ENCODE results near the gene BTBD3. TPM values are rescaled to one million over a fixed set of nuclear protein-coding genes. Genes with fewer than 3 reads are reported as not detected.

The BTBD3 gene
- total and polyA plus RNA-seq, 2 donors (not counting 1 experiment from before 2014, with no cell fraction given): 1.5 to 2.1 TPM

GRCh38 chr20:11880680-11881079, 37.0 kb upstream of the BTBD3 start:
- POLR2A ChIA-PET: no interaction called here
- no peaks in the 10 kb centered on the region for H3K4me1 Mint-ChIP-seq
- TF ChIP-seq EZH2 (IDR thresholded peaks at IDR 0.05; ENCODE audit: borderline replicate concordance, insufficient read depth, low read depth, low read length, poor library complexity, severe bottlenecking): no peak
- TF ChIP-seq CTCF (IDR thresholded peaks at IDR 0.05): no peak
- WGBS (ENCODE audit: insufficient coverage): 96% methylated on average over 2 of the region's 4 CpGs
- ATAC-seq (ENCODE audit: low read depth) (no peak), DNase-seq (no peak)
- Histone ChIP-seq H3K36me3 (replicated peaks in 1 of 2; ENCODE audit: control extremely low read depth in 1 of 2, control insufficient read depth in 1 of 2, extremely low read depth in 1 of 2, insufficient read depth in 2 of 2, low read length in 1 of 2) (no peaks in the 10 kb centered on the region), H3K9me3 (ENCODE audit: control extremely low read depth in 1 of 3, control insufficient read depth in 2 of 3, insufficient read depth in 1 of 3, low read length in 2 of 3) (no peaks in the 10 kb centered on the region), H3K27ac (ENCODE audit: low read length in 2 of 2) (no peak overlapping the region), H3K4me1 (ENCODE audit: control insufficient read depth in 2 of 2, insufficient read depth in 2 of 2, low read length in 2 of 2) (no peaks in the 10 kb centered on the region), H3K79me2 (ENCODE audit: control insufficient read depth, insufficient read depth, low read length) (no peaks in the 10 kb centered on the region), H3K4me2 (replicated peaks; ENCODE audit: low read depth, low read length, poor library complexity, severe bottlenecking) (no peak overlapping the region), H3K9ac (ENCODE audit: low read length) (no peak overlapping the region), H3K4me3 (ENCODE audit: control extremely low read depth in 1 of 5, extremely low read depth in 1 of 5, insufficient read depth in 1 of 5, low read depth in 2 of 5, low read length in 4 of 5) (no peak overlapping the region), H3K27me3 (replicated peaks in 1 of 4; ENCODE audit: control extremely low read depth in 1 of 4, control insufficient read depth in 3 of 4, insufficient read depth in 4 of 4, low read length in 3 of 4) (no peaks in the 10 kb centered on the region), H4K20me1 (ENCODE audit: control insufficient read depth, insufficient read depth, low read length, poor library complexity, severe bottlenecking) (no peaks in the 10 kb centered on the region), H2AFZ (ENCODE audit: insufficient read depth, low read depth, low read length, poor library complexity, severe bottlenecking) (no peak overlapping the region)
- H3K27me3 Mint-ChIP-seq: no peaks in the 10 kb centered on the region
- CTCF ChIA-PET: no interaction called here
- H3K27ac Mint-ChIP-seq: no peak overlapping the region
- no peak overlapping the region for H3K4me3 Mint-ChIP-seq
- H3K9me3 Mint-ChIP-seq (ENCODE audit: insufficient read depth): no peaks in the 10 kb centered on the region
- intact Hi-C loops (cut with micrococcal nuclease): no loop called here

- POLR2A ChIA-PET: no interaction called here
- Mint-ChIP-seq H3K4me3 (no peak overlapping the region), H3K9me3 (ENCODE audit: insufficient read depth) (no peaks in the 10 kb centered on the region), H3K27ac (no peak overlapping the region), H3K27me3 (no peaks in the 10 kb centered on the region), H3K4me1 (no peaks in the 10 kb centered on the region)
- H3K9me3 ChIP-seq (ENCODE audit: control extremely low read depth in 1 of 3, control insufficient read depth in 2 of 3, insufficient read depth in 1 of 3, low read length in 2 of 3): no peaks in the 10 kb centered on the region
- CTCF ChIA-PET: no interaction called here
- H2AFZ ChIP-seq (ENCODE audit: insufficient read depth, low read depth, low read length, poor library complexity, severe bottlenecking): no peak overlapping the region
- no peak overlapping the region for H3K4me3 ChIP-seq (ENCODE audit: control extremely low read depth in 1 of 5, extremely low read depth in 1 of 5, insufficient read depth in 1 of 5, low read depth in 2 of 5, low read length in 4 of 5)
- ATAC-seq (ENCODE audit: low read depth) (no peak), DNase-seq (no peak)
- no peaks in the 10 kb centered on the region for H3K79me2 ChIP-seq (ENCODE audit: control insufficient read depth, insufficient read depth, low read length)
- no peak overlapping the region for H3K27ac ChIP-seq (ENCODE audit: low read length in 2 of 2)
- no peak overlapping the region for H3K9ac ChIP-seq (ENCODE audit: low read length)
- H3K36me3 ChIP-seq (replicated peaks in 1 of 2; ENCODE audit: control extremely low read depth in 1 of 2, control insufficient read depth in 1 of 2, extremely low read depth in 1 of 2, insufficient read depth in 2 of 2, low read length in 1 of 2): no peaks in the 10 kb centered on the region
- no peak overlapping the region for H3K4me2 ChIP-seq (replicated peaks; ENCODE audit: low read depth, low read length, poor library complexity, severe bottlenecking)
- TF ChIP-seq EZH2 (IDR thresholded peaks at IDR 0.05; ENCODE audit: borderline replicate concordance, insufficient read depth, low read depth, low read length, poor library complexity, severe bottlenecking): no peak
- no peak for TF ChIP-seq CTCF (IDR thresholded peaks at IDR 0.05)
- intact Hi-C loops (cut with micrococcal nuclease): no loop called here
- H3K4me1 ChIP-seq (ENCODE audit: control insufficient read depth in 2 of 2, insufficient read depth in 2 of 2, low read length in 2 of 2): no peaks in the 10 kb centered on the region
- no peaks in the 10 kb centered on the region for H3K27me3 ChIP-seq (replicated peaks in 1 of 4; ENCODE audit: control extremely low read depth in 1 of 4, control insufficient read depth in 3 of 4, insufficient read depth in 4 of 4, low read length in 3 of 4)
- no CpG with 5 or more reads among the region's 4 CpGs for WGBS (ENCODE audit: insufficient coverage)
- H4K20me1 ChIP-seq (ENCODE audit: control insufficient read depth, insufficient read depth, low read length, poor library complexity, severe bottlenecking): no peaks in the 10 kb centered on the region
These were observed 36.2 kb upstream of the BTBD3 start for GRCh38 chr20:11881449-11881848.
